GM10248 (cell line): ENCODE measurements around the gene SAMD4A.

Experiments
- CTCF ChIA-PET: fragments of 300-600 bp; sonication (Branson Sonifier 250); formaldehyde crosslinking; extraction: SDS; loops from one replicate; lab custom pipeline; 2021; ENCODE audit warnings: antibody characterized with exemption; lab: Yijun Ruan, JAX
- POLR2A ChIA-PET: fragments of 350-650 bp; sonication (Branson Sonifier 250); formaldehyde crosslinking; extraction: SDS; loops from one replicate; lab custom pipeline; 2020; ENCODE audit warnings: antibody characterized with exemption; lab: Yijun Ruan, JAX
- DNase-seq: peaks from one replicate; pipeline ENCODE4 v3.0.0; 2012; ENCODE audit errors: extremely low spot score
- CTCF ChIP-seq: IDR thresholded peaks from 2 replicates; pipeline ENCODE4 v1.5.1; 2012; ENCODE audit warnings: mild to moderate bottlenecking, low read depth; ENCODE audit errors: extremely low read depth, missing control alignments, control extremely low read depth

The SAMD4A gene

GRCh38 chr14:54651649-54652048 is 84.7 kb downstream of the SAMD4A start:
- no peak for DNase-seq
- ChIA-PET CTCF (no interaction called here), POLR2A (no interaction called here)
- no peak for TF ChIP-seq CTCF

DNA sequence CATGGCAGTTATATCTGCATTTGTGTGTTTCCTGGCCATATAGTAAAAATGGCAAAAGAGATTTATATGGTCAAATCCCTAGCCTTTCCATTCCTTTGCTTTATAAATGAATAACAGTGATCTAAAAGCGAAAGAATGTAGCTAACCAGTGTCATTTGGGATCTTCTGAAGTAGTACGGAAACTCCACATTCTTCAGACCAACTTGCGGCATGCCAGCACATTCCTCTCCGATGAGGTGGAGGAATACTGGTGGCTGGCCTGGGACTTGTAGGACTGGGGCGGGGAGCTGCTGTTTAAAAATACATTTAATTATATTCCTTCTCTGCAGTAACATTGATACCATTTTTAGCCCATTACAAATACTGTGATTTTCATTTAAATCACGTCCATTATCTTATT is 85.3 kb downstream of the SAMD4A start:
- ChIA-PET POLR2A (no interaction called here), CTCF (interaction anchor here (1.3 kb wide), 1 partner anchor 11 kb away, joined by 3 read pairs; no protein-coding TSS in a partner anchor)
- no peak for TF ChIP-seq CTCF
- no peak for DNase-seq

GRCh38 chr14:54652605-54653052 is 85.7 kb downstream of the SAMD4A start:
- TF ChIP-seq CTCF: no peak
- no peak for DNase-seq
- CTCF ChIA-PET: interaction anchor here (1.3 to 2.0 kb wide), 2 partner anchors 10 to 11 kb away, joined by 3 to 5 read pairs; no protein-coding TSS in a partner anchor
- POLR2A ChIA-PET: no interaction called here

DNA sequence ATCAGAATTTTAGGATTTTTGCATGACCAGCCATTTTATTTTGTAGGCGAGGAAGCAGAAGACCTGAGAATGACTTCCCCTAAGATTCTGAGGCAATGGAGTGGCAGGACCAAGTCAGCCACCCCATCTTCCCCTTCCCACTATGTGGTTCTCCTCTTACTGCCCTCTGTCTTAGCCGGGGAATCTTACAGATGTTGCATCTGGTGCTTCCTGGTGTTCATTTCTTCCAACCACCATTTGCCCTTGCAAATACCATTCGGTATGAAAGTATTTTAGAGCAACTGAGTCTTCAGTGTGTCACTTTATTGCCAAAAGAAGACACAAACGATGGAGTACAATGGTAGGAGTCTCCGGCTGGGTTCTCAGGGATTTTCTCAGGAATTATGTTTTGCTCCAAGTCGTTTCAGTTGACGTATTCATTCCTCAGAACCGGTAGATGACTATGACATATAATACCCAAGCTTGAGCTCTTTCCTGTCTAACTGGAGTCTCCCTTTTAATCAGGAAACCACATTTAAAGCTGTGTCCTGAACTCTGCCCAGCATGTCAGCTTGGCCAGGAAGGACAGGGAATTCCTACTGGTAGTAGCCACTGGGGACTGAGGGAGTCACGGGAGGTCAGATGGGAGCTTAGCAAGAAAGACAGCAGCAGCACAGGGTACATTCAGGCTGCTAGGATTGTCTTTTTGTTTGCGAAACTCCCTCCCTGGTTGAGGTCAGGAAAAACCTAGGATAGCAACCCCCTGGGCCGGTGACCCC is 87.0 kb downstream of the SAMD4A start:
- DNase-seq: no peak
- CTCF ChIA-PET: interaction anchor here (1.2 to 2.2 kb wide), 4 partner anchors 10 to 90 kb away, joined by 3 to 8 read pairs (median 5); no protein-coding TSS in a partner anchor
- POLR2A ChIA-PET: no interaction called here
- TF ChIP-seq CTCF: no peak

GRCh38 chr14:54654605-54655004 is 87.7 kb downstream of the SAMD4A start:
- no peak for DNase-seq
- ChIA-PET CTCF (interaction anchor here (0.6 to 2.2 kb wide), 6 partner anchors 9 to 90 kb away, joined by 3 to 8 read pairs (median 5); no protein-coding TSS in a partner anchor), POLR2A (no interaction called here)
- TF ChIP-seq CTCF: no peak

- no peak for DNase-seq
- ChIA-PET CTCF (no interaction called here), POLR2A (no interaction called here)
- TF ChIP-seq CTCF: no peak
These were observed 91.9 kb downstream of the SAMD4A start for GRCh38 chr14:54658836-54659235.
